ENCODE measurements around the gene HAX1. TPM values are rescaled to one million over a fixed set of nuclear protein-coding genes. Genes with fewer than 3 reads are reported as not detected.
A peak's percentile ranks its signal among the peaks of the same experiment; 100 is the strongest.
"Not testable (repeated sequence)": the region's sequence is repeated elsewhere in the genome, so short reads cannot be mapped to it uniquely, and the experiment has no call there.

The HAX1 gene
- total RNA-seq, 1 donor from 2014 or later: 92.5 TPM

- DNase-seq: not testable (repeated sequence)
Observed at GRCh38 chr1:154287591-154287990, 15.2 kb downstream of the HAX1 start.

- DNase-seq: no peak
Observed at GRCh38 chr1:154288661-154289060, 16.2 kb downstream of the HAX1 start.

- DNase-seq: no peak
Observed at GRCh38 chr1:154290921-154291320, 18.5 kb downstream of the HAX1 start.

- no peak for DNase-seq
Observed at GRCh38 chr1:154295408-154296235, 23.2 kb downstream of the HAX1 start.

GRCh38 chr1:154301582-154301981, 29.2 kb downstream of the HAX1 start:
- DNase-seq: no peak

- no peak for DNase-seq
Observed at GRCh38 chr1:154304664-154305337, 32.4 kb downstream of the HAX1 start.

- no peak for DNase-seq
Observed at GRCh38 chr1:154306151-154306550, 33.7 kb downstream of the HAX1 start.

- DNase-seq: not testable (repeated sequence)
Observed at GRCh38 chr1:154307670-154308270, 35.3 kb downstream of the HAX1 start.

- not testable (repeated sequence) for DNase-seq
Observed at GRCh38 chr1:154309136-154309535, 36.7 kb downstream of the HAX1 start.

GRCh38 chr1:154312229-154313065, 40.0 kb downstream of the HAX1 start:
- DNase-seq: not testable (repeated sequence)

GRCh38 chr1:154313066-154313356, 40.6 kb downstream of the HAX1 start:
- DNase-seq: no peak

- not testable (repeated sequence) for DNase-seq
Observed at GRCh38 chr1:154314226-154314625, 41.8 kb downstream of the HAX1 start.

- no peak for DNase-seq
Observed at GRCh38 chr1:154316704-154317103, 44.3 kb downstream of the HAX1 start.

GRCh38 chr1:154318386-154318785, 46.0 kb downstream of the HAX1 start:
- DNase-seq: no peak

- no peak for DNase-seq
Observed at GRCh38 chr1:154320882-154321608, 48.6 kb downstream of the HAX1 start, which contains the start of gene AQP10. TSS of gene AQP10 (plus strand) at chr1:154321093. CDS start at chr1:154321156, 63 bp downstream.

- DNase-seq: not testable (repeated sequence)
Observed at GRCh38 chr1:154321609-154321934, 49.1 kb downstream of the HAX1 start.

GRCh38 chr1:154323493-154323892, 51.1 kb downstream of the HAX1 start:
- no peak for DNase-seq

GRCh38 chr1:154324241-154324640, 51.8 kb downstream of the HAX1 start:
- DNase-seq: peak; percentile 26

- DNase-seq: peak; percentile 93
Observed at GRCh38 chr1:154324669-154325582, 52.5 kb downstream of the HAX1 start, which contains the start of gene ATP8B2. TSS of gene ATP8B2 (plus strand) at chr1:154325525. CDS start at chr1:154328142, 2,617 bp downstream.
